Ovary (tissue), 3 donors: Measurements from ENCODE around the gene CYP4A11.
"Not testable (repeated sequence)": the region's sequence is repeated elsewhere in the genome, so short reads cannot be mapped to it uniquely, and the experiment has no call there.

ENCODE experiments used
- CTCF ChIP-seq, 3 donors: fragments of 450-650 bp in 2 of 3; fragments of 200-600 bp in 1 of 3; IDR thresholded peaks; one replicate each; pipeline versions ENCODE4 v1.5.1 to v1.8.0; 2016 to 2022; ENCODE audit warnings: antibody characterized with exemption in 3 of 3, mild to moderate bottlenecking in 1 of 3
- POLR2A ChIP-seq: fragments of 450-650 bp; IDR thresholded peaks from one replicate; pipeline ENCODE4 v1.6.1; 2017; ENCODE audit warnings: antibody characterized with exemption, mild to moderate bottlenecking, moderate library complexity
- donor health status: DM: no; HTN: no; CAD: no.

- TF ChIP-seq CTCF (IDR thresholded peaks at IDR 0.05); POLR2A: not testable (repeated sequence)
These were observed 6.4 kb downstream of the CYP4A11 start for GRCh38 chr1:46934852-46935251.
